Astrocyte (in vitro differentiated cells and primary cell): Measurements from ENCODE around the gene THRB. TPM values are rescaled to one million over a fixed set of nuclear protein-coding genes. Genes with fewer than 3 reads are reported as not detected.

ENCODE experiments used
- DNase-seq: peaks from one replicate; pipeline ENCODE4 v3.0.0-alpha.2; 2010; ENCODE audit warnings: low read depth
- FAIRE-seq: peaks from 2 replicates; lab custom pipeline; 2011; peaks lifted over from hg19 to GRCh38; lab: Jason Lieb, UNC
- H2AFZ ChIP-seq: 2 replicates; pipeline ENCODE4 v1.6.0; 2012; ENCODE audit warnings: low read depth, low read length, inconsistent platforms
- H3K27ac ChIP-seq: 2 replicates; pipeline ENCODE4 v1.5.1; 2011; ENCODE audit warnings: low read depth, low read length, inconsistent platforms
- H3K27me3 ChIP-seq: 2 replicates; pipeline ENCODE4 v1.6.0; 2011; ENCODE audit warnings: low read length, inconsistent platforms; ENCODE audit not compliant: insufficient read depth
- H3K36me3 ChIP-seq: 2 replicates; pipeline ENCODE4 v1.5.1; 2011; ENCODE audit warnings: low read length, inconsistent platforms; ENCODE audit not compliant: insufficient read depth
- H3K4me1 ChIP-seq: 2 replicates; pipeline ENCODE4 v1.5.1; 2011; ENCODE audit warnings: low read length, inconsistent platforms; ENCODE audit not compliant: insufficient read depth
- H3K4me2 ChIP-seq: 2 replicates; pipeline ENCODE4 v1.6.0; 2012; ENCODE audit warnings: low read length, inconsistent platforms
- H3K4me3 ChIP-seq: 2 replicates; pipeline ENCODE4 v1.5.1; 2011; ENCODE audit warnings: low read depth, mild to moderate bottlenecking, low read length, inconsistent platforms; ENCODE audit not compliant: insufficient read depth
- H3K79me2 ChIP-seq: 2 replicates; pipeline ENCODE4 v1.6.0; 2012; ENCODE audit warnings: mild to moderate bottlenecking, low read length, inconsistent platforms; ENCODE audit not compliant: insufficient read depth
- H3K9ac ChIP-seq: 2 replicates; pipeline ENCODE4 v1.6.0; 2012; ENCODE audit warnings: mild to moderate bottlenecking, low read length, inconsistent platforms
- H3K9me3 ChIP-seq: 2 replicates; pipeline ENCODE4 v1.5.1; 2012; ENCODE audit warnings: low read depth, mild to moderate bottlenecking, low read length, inconsistent platforms; ENCODE audit not compliant: insufficient read depth
- H4K20me1 ChIP-seq: 2 replicates; pipeline ENCODE4 v1.6.0; 2012; ENCODE audit warnings: low read length, inconsistent platforms; ENCODE audit not compliant: insufficient read depth
- H3K27ac Mint-ChIP-seq: one replicate; pipeline ENCODE4 v1.8.0; 2021; ENCODE audit warnings: mild to moderate bottlenecking, mixed read lengths; ENCODE audit not compliant: unreplicated experiment
- H3K27me3 Mint-ChIP-seq: one replicate; pipeline ENCODE4 v1.8.0; 2021; ENCODE audit warnings: low read depth, mixed read lengths; ENCODE audit not compliant: unreplicated experiment
- H3K36me3 Mint-ChIP-seq: one replicate; pipeline ENCODE4 v1.8.0; 2021; ENCODE audit warnings: low read depth, mixed read lengths; ENCODE audit not compliant: unreplicated experiment
- H3K4me1 Mint-ChIP-seq: one replicate; pipeline ENCODE4 v1.8.0; 2021; ENCODE audit warnings: low read depth, mixed read lengths; ENCODE audit not compliant: unreplicated experiment
- H3K4me3 Mint-ChIP-seq: one replicate; pipeline ENCODE4 v1.8.0; 2021; ENCODE audit warnings: mild to moderate bottlenecking, moderate library complexity, mixed read lengths; ENCODE audit not compliant: unreplicated experiment
- H3K9me3 Mint-ChIP-seq: one replicate; pipeline ENCODE4 v1.8.0; 2021; ENCODE audit warnings: mild to moderate bottlenecking, mixed read lengths; ENCODE audit not compliant: unreplicated experiment
- CTCF ChIP-seq: IDR thresholded peaks from 2 replicates; pipeline ENCODE4 v1.5.1; 2011; ENCODE audit warnings: low read depth, mild to moderate bottlenecking, inconsistent platforms, low read length, moderate library complexity; ENCODE audit not compliant: insufficient read depth
- EZH2 ChIP-seq: IDR thresholded peaks from 2 replicates; pipeline ENCODE4 v1.6.1; 2012; ENCODE audit warnings: mild to moderate bottlenecking, low read length, inconsistent platforms; ENCODE audit not compliant: insufficient read depth
- total RNA-seq: library from RNA; stranded (reverse); gene quantifications from 2 replicates; pipeline ENCODE4 v1.2.1, GENCODE V29; 2021

Gene THRB
- total RNA-seq, 1 donor from 2014 or later = 8.5 TPM

- Mint-ChIP-seq H3K36me3 (no peaks in the 10 kb centered on the region), H3K4me3 (no peak overlapping the region), H3K27me3 (no peaks in the 10 kb centered on the region), H3K4me1 (peaks cover 16% of the 10 kb centered on the region), H3K9me3 (peaks cover 1% of the 10 kb centered on the region), H3K27ac (no peak overlapping the region)
- Histone ChIP-seq H3K9ac (no peak overlapping the region), H3K36me3 (no peaks in the 10 kb centered on the region), H3K4me3 (no peak overlapping the region), H3K4me2 (peak overlapping the region; percentile 64), H3K4me1 (peaks cover 9% of the 10 kb centered on the region), H3K27ac (no peak overlapping the region), H3K9me3 (no peaks in the 10 kb centered on the region), H3K27me3 (no peaks in the 10 kb centered on the region), H3K79me2 (no peaks in the 10 kb centered on the region), H4K20me1 (no peaks in the 10 kb centered on the region), H2AFZ (no peak overlapping the region)
- no peak for TF ChIP-seq EZH2
- peak; percentile 64 for FAIRE-seq
- peak; percentile 23 for DNase-seq
Measured at GRCh38 chr3:24123596-24123995, 371.1 kb downstream of the THRB start.

GRCh38 chr3:24120434-24120833, 374.2 kb downstream of the THRB start:
- Histone ChIP-seq H3K79me2 (no peaks in the 10 kb centered on the region), H3K4me3 (no peak overlapping the region), H3K9ac (no peak overlapping the region), H3K9me3 (no peaks in the 10 kb centered on the region), H3K27me3 (no peaks in the 10 kb centered on the region), H3K27ac (no peak overlapping the region), H3K36me3 (no peaks in the 10 kb centered on the region), H4K20me1 (no peaks in the 10 kb centered on the region), H2AFZ (no peak overlapping the region), H3K4me2 (no peak overlapping the region), H3K4me1 (peaks cover 9% of the 10 kb centered on the region)
- peaks cover 16% of the 10 kb centered on the region for H3K4me1 Mint-ChIP-seq
- no peak for FAIRE-seq
- H3K27me3 Mint-ChIP-seq = no peaks in the 10 kb centered on the region
- H3K4me3 Mint-ChIP-seq = no peak overlapping the region
- H3K36me3 Mint-ChIP-seq = no peaks in the 10 kb centered on the region
- DNase-seq = no peak
- H3K27ac Mint-ChIP-seq = no peak overlapping the region
- H3K9me3 Mint-ChIP-seq = peaks cover 1% of the 10 kb centered on the region
- TF ChIP-seq CTCF = no peak
- no peak for TF ChIP-seq EZH2

GRCh38 chr3:24119321-24119751, 375.3 kb downstream of the THRB start:
- H2AFZ ChIP-seq = no peak overlapping the region
- no peak overlapping the region for H3K27ac ChIP-seq
- peaks cover 9% of the 10 kb centered on the region for H3K4me1 ChIP-seq
- Mint-ChIP-seq H3K36me3 (no peaks in the 10 kb centered on the region), H3K27ac (peak overlapping the region; percentile 53), H3K4me1 (peaks cover 15% of the 10 kb centered on the region), H3K9me3 (peaks cover 1% of the 10 kb centered on the region), H3K4me3 (no peak overlapping the region), H3K27me3 (no peaks in the 10 kb centered on the region)
- H3K36me3 ChIP-seq = no peaks in the 10 kb centered on the region
- H3K4me3 ChIP-seq = no peak overlapping the region
- no peak overlapping the region for H3K9ac ChIP-seq
- H4K20me1 ChIP-seq = no peaks in the 10 kb centered on the region
- FAIRE-seq (peak; percentile 9), DNase-seq (peak; percentile 53)
- TF ChIP-seq EZH2 (no peak), CTCF (no peak)
- no peaks in the 10 kb centered on the region for H3K79me2 ChIP-seq
- no peak overlapping the region for H3K4me2 ChIP-seq
- H3K27me3 ChIP-seq = no peaks in the 10 kb centered on the region
- H3K9me3 ChIP-seq = no peaks in the 10 kb centered on the region
